Measurements from ENCODE around the gene C3orf18. TPM values are rescaled to one million over a fixed set of nuclear protein-coding genes. Genes with fewer than 3 reads are reported as not detected.
A peak's percentile ranks its signal among the peaks of the same experiment; 100 is the strongest.
"Not testable (repeated sequence)": the region's sequence is repeated elsewhere in the genome, so short reads cannot be mapped to it uniquely, and the experiment has no call there.

The C3orf18 gene
- total RNA-seq, 2 donors from 2014 or later = 7.5 to 11.0 TPM

DNA sequence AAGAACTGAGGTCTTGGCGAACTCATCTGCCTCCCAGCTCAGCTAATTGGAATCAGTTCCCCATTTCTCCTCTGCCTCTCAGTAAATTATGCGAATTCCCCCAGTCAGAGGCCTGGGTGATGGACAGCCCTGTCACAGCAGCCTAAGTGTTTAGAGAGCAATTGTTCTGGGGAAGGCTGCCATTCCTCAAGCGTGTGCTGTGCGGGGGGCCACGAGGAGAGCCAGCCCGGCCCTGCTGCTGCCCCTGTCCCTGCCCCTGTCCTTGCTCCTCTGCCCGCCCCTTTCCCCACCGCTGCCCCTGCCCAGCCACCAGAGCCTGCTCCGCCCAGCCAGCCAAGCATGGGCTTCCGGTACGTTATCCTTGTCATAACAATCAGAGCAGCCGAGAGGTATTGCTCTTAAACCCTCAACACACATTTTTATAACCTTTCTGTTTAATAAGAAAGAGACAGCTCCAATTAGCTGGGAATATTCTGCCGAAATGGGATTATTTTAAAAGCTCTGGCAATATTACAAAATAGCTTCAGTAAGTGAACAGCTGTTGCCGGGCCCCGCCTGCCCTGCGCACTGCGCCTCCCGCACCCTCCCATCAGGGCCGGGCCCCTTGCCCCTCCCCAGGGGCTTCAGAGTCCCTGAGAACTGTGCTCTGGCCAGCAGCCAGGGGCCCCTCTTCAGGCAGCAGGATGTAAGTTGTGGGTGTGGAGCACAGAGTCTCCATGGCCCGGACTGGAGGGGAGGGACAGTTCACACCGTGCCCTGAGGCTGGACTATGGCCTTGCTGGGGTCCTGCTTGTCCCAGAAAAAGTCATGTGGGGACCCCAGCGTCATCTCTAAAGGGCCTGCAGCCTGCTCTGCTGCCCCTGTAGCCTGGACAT, 51.7 kb downstream of the C3orf18 start:
- intact Hi-C loops (cut with DNase I) = no loop called here
- no peak for DNase-seq (ENCODE audit: low spot score)
- H3K27ac ChIP-seq = peak overlapping the region; percentile 10 to 54

DNA sequence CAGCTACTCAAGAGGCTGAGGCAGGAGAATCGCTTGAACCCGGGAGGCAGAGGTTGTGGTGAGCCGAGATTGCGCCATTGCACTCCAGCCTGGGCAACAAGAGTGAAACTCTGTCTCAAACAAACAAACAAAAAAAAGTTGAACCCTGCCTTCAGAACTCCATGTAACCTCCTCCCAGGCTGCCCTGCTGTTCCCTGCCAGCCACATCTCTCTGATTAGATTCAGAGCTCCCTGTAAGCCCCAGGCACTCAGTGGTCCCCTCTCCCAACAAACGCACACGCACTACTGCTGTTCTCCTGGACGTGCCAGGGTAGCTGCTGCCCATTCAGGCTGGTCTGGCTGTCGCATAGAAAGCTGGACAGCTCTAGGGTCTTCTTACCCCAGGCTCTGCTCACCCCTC, 54.6 kb downstream of the C3orf18 start:
- intact Hi-C loops (cut with DNase I); H3K27me3 ChIP-seq (replicated peaks; ENCODE audit: insufficient read depth); DNase-seq (ENCODE audit: low spot score); H3K4me3 ChIP-seq; H3K9me3 ChIP-seq; H3K27ac ChIP-seq; H3K4me1 ChIP-seq (replicated peaks); H3K36me3 ChIP-seq: not testable (repeated sequence)
- WGBS = 81% methylated on average over 8 of the region's 8 CpGs

More for the DNA sequence above, 51.7 kb downstream of the C3orf18 start:
- Histone ChIP-seq H3K27me3 (replicated peaks; ENCODE audit: insufficient read depth) (no peaks in the 10 kb centered on the region), H3K9me3 (no peaks in the 10 kb centered on the region), H3K4me3 (no peak overlapping the region), H3K4me1 (replicated peaks) (no peaks in the 10 kb centered on the region), H3K36me3 (no peaks in the 10 kb centered on the region)
- TF ChIP-seq POLR2AphosphoS5 (IDR thresholded peaks at IDR 0.05) = no peak
- TF ChIP-seq, protein P1, sequence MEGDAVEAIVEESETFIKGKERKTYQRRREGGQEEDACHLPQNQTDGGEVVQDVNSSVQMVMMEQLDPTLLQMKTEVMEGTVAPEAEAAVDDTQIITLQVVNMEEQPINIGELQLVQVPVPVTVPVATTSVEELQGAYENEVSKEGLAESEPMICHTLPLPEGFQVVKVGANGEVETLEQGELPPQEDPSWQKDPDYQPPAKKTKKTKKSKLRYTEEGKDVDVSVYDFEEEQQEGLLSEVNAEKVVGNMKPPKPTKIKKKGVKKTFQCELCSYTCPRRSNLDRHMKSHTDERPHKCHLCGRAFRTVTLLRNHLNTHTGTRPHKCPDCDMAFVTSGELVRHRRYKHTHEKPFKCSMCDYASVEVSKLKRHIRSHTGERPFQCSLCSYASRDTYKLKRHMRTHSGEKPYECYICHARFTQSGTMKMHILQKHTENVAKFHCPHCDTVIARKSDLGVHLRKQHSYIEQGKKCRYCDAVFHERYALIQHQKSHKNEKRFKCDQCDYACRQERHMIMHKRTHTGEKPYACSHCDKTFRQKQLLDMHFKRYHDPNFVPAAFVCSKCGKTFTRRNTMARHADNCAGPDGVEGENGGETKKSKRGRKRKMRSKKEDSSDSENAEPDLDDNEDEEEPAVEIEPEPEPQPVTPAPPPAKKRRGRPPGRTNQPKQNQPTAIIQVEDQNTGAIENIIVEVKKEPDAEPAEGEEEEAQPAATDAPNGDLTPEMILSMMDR (IDR thresholded peaks at IDR 0.05) = no peak
- no peak for TF ChIP-seq POLR2A (IDR thresholded peaks at IDR 0.05)
- 15% methylated on average over 22 of the region's 22 CpGs for WGBS

DNA sequence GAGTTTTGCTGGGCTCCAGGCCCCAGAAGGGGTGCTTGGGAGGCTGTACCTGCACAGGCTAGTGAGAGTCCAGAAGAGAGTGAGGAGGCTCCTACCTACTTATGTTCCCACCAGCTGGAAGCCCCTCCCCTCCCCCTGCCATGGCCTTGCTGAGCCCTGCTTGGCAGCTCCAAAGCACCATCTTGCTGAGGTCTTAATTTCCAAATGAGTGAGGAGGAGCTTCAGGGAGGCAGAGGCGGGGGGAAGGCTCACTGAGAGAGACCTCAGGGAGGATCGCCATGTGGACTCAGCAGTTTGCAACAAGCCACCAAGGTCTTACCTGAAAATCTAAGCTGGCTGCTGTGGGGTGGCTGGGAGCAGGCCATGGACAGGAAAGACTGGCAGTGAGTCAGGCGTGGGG, 55.4 kb downstream of the C3orf18 start:
- no peak for DNase-seq (ENCODE audit: low spot score)
- Histone ChIP-seq H3K36me3 (no peaks in the 10 kb centered on the region), H3K27me3 (replicated peaks; ENCODE audit: insufficient read depth) (no peaks in the 10 kb centered on the region), H3K27ac (no peak overlapping the region), H3K4me1 (replicated peaks) (no peaks in the 10 kb centered on the region), H3K9me3 (no peaks in the 10 kb centered on the region), H3K4me3 (no peak overlapping the region)
- WGBS = 96% methylated on average over 3 of the region's 3 CpGs
- TF ChIP-seq, protein P1 (IDR thresholded peaks at IDR 0.05) = no peak
- TF ChIP-seq POLR2A (IDR thresholded peaks at IDR 0.05) (no peak), POLR2AphosphoS5 (IDR thresholded peaks at IDR 0.05) (no peak)
- intact Hi-C loops (cut with DNase I) = no loop called here

DNA sequence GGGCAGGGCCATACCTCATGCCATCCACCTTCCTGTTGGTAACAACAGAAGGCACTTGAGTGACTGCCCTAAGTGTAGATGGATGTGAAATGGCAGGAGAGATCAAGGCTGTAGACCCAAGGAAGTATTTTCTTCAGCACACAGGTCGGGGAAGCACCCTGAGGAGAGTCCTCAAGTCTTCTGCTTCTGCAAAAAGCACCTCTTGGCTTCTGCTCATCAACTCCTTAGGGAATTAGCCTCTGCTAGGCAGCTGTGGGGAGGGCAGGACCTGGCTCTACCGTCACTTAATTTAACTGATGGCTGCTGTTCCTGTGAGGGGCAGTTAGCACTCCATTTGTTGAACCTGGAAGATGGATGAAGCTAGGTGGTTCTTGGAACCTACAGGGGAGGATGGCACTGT, 57.2 kb downstream of the C3orf18 start:
- Histone ChIP-seq H3K27me3 (replicated peaks; ENCODE audit: insufficient read depth) (no peaks in the 10 kb centered on the region), H3K27ac (no peak overlapping the region), H3K4me1 (replicated peaks) (no peaks in the 10 kb centered on the region), H3K4me3 (no peak overlapping the region), H3K9me3 (no peaks in the 10 kb centered on the region), H3K36me3 (no peaks in the 10 kb centered on the region)
- WGBS = 86% methylated on average over 2 of the region's 2 CpGs
- DNase-seq (ENCODE audit: low spot score) = no peak
- TF ChIP-seq POLR2AphosphoS5 (IDR thresholded peaks at IDR 0.05) = no peak
- no peak for TF ChIP-seq POLR2A (IDR thresholded peaks at IDR 0.05)
- TF ChIP-seq, protein P1 (IDR thresholded peaks at IDR 0.05) = no peak
- intact Hi-C loops (cut with DNase I) = no loop called here

DNA sequence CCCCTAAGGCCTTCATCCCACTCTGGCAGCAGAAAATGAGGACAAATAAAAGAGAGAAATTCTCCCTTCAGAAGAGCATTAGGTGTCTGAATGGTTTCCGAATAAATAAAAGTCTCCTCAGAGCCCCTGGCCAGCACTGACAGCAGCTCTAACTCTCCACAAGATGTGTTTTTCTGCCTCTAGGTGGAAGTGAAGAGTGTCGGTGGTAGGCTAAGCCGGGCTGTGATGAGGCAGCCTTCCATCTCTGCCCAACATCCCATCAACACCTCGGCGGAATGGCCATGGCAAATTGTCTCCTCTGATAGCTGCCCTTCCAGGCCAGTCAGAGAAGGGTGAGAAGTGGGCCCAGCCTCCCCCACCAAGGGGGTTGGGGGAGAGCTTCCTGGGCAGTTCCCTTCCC, 57.8 kb downstream of the C3orf18 start:
- intact Hi-C loops (cut with DNase I) = no loop called here
- Histone ChIP-seq H3K4me1 (replicated peaks) (no peaks in the 10 kb centered on the region), H3K9me3 (no peaks in the 10 kb centered on the region), H3K4me3 (no peak overlapping the region), H3K36me3 (no peaks in the 10 kb centered on the region), H3K27me3 (replicated peaks; ENCODE audit: insufficient read depth) (no peaks in the 10 kb centered on the region), H3K27ac (no peak overlapping the region)
- TF ChIP-seq POLR2A (IDR thresholded peaks at IDR 0.05) = no peak
- no peak for TF ChIP-seq POLR2AphosphoS5 (IDR thresholded peaks at IDR 0.05)
- 79% methylated on average over 5 of the region's 5 CpGs for WGBS
- DNase-seq (ENCODE audit: low spot score) = no peak

DNA sequence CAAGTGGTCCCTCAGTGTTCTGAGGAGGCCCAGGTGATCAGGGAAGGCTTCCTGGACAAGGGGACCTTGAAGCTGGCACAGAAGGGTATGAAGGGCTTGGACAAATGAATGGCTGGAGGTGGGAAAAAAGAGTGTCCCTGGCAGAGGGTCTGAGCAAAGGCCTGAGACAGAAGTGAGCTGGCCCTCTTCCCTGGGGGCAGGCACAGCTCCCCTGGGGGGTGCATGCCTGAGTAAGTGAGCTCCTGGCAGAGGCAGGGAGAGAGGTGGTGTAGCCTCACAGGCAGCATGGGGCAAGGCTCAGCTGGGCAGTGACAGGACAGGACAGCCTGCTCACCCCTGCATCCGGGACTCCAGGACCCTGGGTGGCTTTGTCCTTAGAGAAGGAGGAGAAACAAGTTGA, 58.7 kb downstream of the C3orf18 start:
- no peaks in the 10 kb centered on the region for H3K36me3 ChIP-seq
- 92% methylated on average over 1 of the region's 1 CpG for WGBS
- no peak overlapping the region for H3K4me3 ChIP-seq
- no peaks in the 10 kb centered on the region for H3K9me3 ChIP-seq
- H3K27me3 ChIP-seq (replicated peaks; ENCODE audit: insufficient read depth) = no peaks in the 10 kb centered on the region
- intact Hi-C loops (cut with DNase I) = no loop called here
- H3K27ac ChIP-seq = no peak overlapping the region
- no peaks in the 10 kb centered on the region for H3K4me1 ChIP-seq (replicated peaks)
- no peak for DNase-seq (ENCODE audit: low spot score)
- TF ChIP-seq POLR2AphosphoS5 (IDR thresholded peaks at IDR 0.05) (no peak), POLR2A (IDR thresholded peaks at IDR 0.05) (no peak)
- TF ChIP-seq, protein P1 (IDR thresholded peaks at IDR 0.05) = no peak
